CD4-positive, alpha-beta T cell treated with Interleukin-10 for 1 hour (primary cell): ENCODE data around the gene TMTC4.
"Not testable (repeated sequence)": the region's sequence is repeated elsewhere in the genome, so short reads cannot be mapped to it uniquely, and the experiment has no call there.

ENCODE experiments used
- DNase-seq: peaks from one replicate; pipeline ENCODE4 v3.0.0-alpha.2; 2020

Gene TMTC4

GRCh38 chr13:100619940-100620339, 54.7 kb downstream of the TMTC4 start:
- DNase-seq: no peak

GRCh38 chr13:100618897-100619296, 55.7 kb downstream of the TMTC4 start:
- not testable (repeated sequence) for DNase-seq

- DNase-seq: no peak
Observed at GRCh38 chr13:100613031-100613430, 61.6 kb downstream of the TMTC4 start.

- peak; percentile 31 for DNase-seq
Observed at GRCh38 chr13:100611678-100612492, 62.7 kb downstream of the TMTC4 start.

- no peak for DNase-seq
Observed at GRCh38 chr13:100610391-100611347, 63.9 kb downstream of the TMTC4 start.

GRCh38 chr13:100608906-100609305, 65.7 kb downstream of the TMTC4 start:
- peak; percentile 21 for DNase-seq

- no peak for DNase-seq
Observed at GRCh38 chr13:100608489-100608888, 66.1 kb downstream of the TMTC4 start.

GRCh38 chr13:100604918-100605710, 69.5 kb downstream of the TMTC4 start:
- DNase-seq: no peak

- no peak for DNase-seq
Observed at GRCh38 chr13:100602493-100603111, 72.0 kb downstream of the TMTC4 start.

GRCh38 chr13:100601716-100602115, 72.9 kb downstream of the TMTC4 start:
- DNase-seq: no peak

GRCh38 chr13:100600915-100601314, 73.7 kb downstream of the TMTC4 start:
- no peak for DNase-seq

GRCh38 chr13:100600461-100600860, 74.1 kb downstream of the TMTC4 start:
- no peak for DNase-seq

- no peak for DNase-seq
Observed at GRCh38 chr13:100597253-100597652, 77.3 kb downstream of the TMTC4 start.

GRCh38 chr13:100596516-100596915, 78.1 kb downstream of the TMTC4 start:
- DNase-seq: no peak

GRCh38 chr13:100594731-100595130, 79.9 kb downstream of the TMTC4 start:
- DNase-seq: no peak

- DNase-seq: no peak
Observed at GRCh38 chr13:100594255-100594654, 80.3 kb downstream of the TMTC4 start.

- no peak for DNase-seq
Observed at GRCh38 chr13:100589178-100589725, 85.3 kb downstream of the TMTC4 start.

GRCh38 chr13:100588331-100589177, 86.0 kb downstream of the TMTC4 start, which contains the start of gene GGACT:
GGACT (minus strand) TSS chr13:100588789; CDS start chr13:100532591, 56,198 bp downstream.
- DNase-seq: peak; percentile 89

- peak; percentile 40 for DNase-seq
Observed at GRCh38 chr13:100584896-100585295, 89.7 kb downstream of the TMTC4 start.

- DNase-seq: no peak
Observed at GRCh38 chr13:100581504-100581903, 93.1 kb downstream of the TMTC4 start.

- DNase-seq: no peak
Observed at GRCh38 chr13:100581030-100581429, 93.6 kb downstream of the TMTC4 start.
